Fibroblast of lung (primary cell): Measurements from ENCODE around the gene CAMTA1. TPM values are rescaled to one million over a fixed set of nuclear protein-coding genes. Genes with fewer than 3 reads are reported as not detected.
"Not testable (repeated sequence)": the region's sequence is repeated elsewhere in the genome, so short reads cannot be mapped to it uniquely, and the experiment has no call there.

ENCODE experiments used
- DNase-seq, 2 donors: peaks; one replicate each; pipeline versions ENCODE4 v3.0.0 to v3.0.0-alpha.2; 2010; ENCODE audit warnings: low read depth in 2 of 2
- H2AFZ ChIP-seq: 2 replicates; pipeline ENCODE4 v1.5.1; 2012; ENCODE audit warnings: low read length, control low read depth, inconsistent platforms
- H3K27ac ChIP-seq: 2 replicates; pipeline ENCODE4 v1.5.1; 2011; ENCODE audit warnings: low read length, control low read depth; ENCODE audit not compliant: insufficient read depth
- H3K27me3 ChIP-seq: 2 replicates; pipeline ENCODE4 v1.5.1; 2011; ENCODE audit warnings: mild to moderate bottlenecking, low read length; ENCODE audit not compliant: control insufficient read depth, insufficient read depth
- H3K36me3 ChIP-seq: 2 replicates; pipeline ENCODE4 v1.5.1; 2011; ENCODE audit warnings: low read length; ENCODE audit not compliant: control insufficient read depth, insufficient read depth
- H3K4me1 ChIP-seq: 2 replicates; pipeline ENCODE4 v1.5.1; 2011; ENCODE audit warnings: low read length; ENCODE audit not compliant: control insufficient read depth, insufficient read depth; ENCODE audit errors: extremely low read depth
- H3K4me2 ChIP-seq: 2 replicates; pipeline ENCODE4 v1.5.1; 2011; ENCODE audit warnings: low read length, control low read depth; ENCODE audit not compliant: insufficient read depth; ENCODE audit errors: extremely low read depth
- H3K4me3 ChIP-seq, 4 experiments: fragments of 200-600 bp in 1 of 4; sonication (generic) in 1 of 4; replicated peaks in 1 of 4; 2 replicates each; pipeline ENCODE4 v1.5.1; 2011 to 2016; ENCODE audit warnings: low read length in 4 of 4, low read depth in 3 of 4, mild to moderate bottlenecking in 3 of 4, control low read depth in 2 of 4, inconsistent platforms in 1 of 4, mixed read lengths in 1 of 4; ENCODE audit not compliant: insufficient read depth in 1 of 4; ENCODE audit errors: control extremely low read depth in 1 of 4
- H3K79me2 ChIP-seq: 2 replicates; pipeline ENCODE4 v1.5.1; 2012; ENCODE audit warnings: mild to moderate bottlenecking, low read length, inconsistent platforms; ENCODE audit not compliant: control insufficient read depth, insufficient read depth
- H3K9ac ChIP-seq: 2 replicates; pipeline ENCODE4 v1.5.1; 2011; ENCODE audit warnings: mild to moderate bottlenecking, low read length, control low read depth; ENCODE audit not compliant: insufficient read depth
- H3K9me3 ChIP-seq: 2 replicates; pipeline ENCODE4 v1.5.1; 2012; ENCODE audit warnings: low read depth, low read length; ENCODE audit not compliant: control insufficient read depth, insufficient read depth
- H4K20me1 ChIP-seq: 2 replicates; pipeline ENCODE4 v1.5.1; 2011; ENCODE audit warnings: low read length; ENCODE audit not compliant: control insufficient read depth, insufficient read depth; ENCODE audit errors: extremely low read depth
- EZH2 ChIP-seq: IDR thresholded peaks from 2 replicates; pipeline ENCODE4 v1.5.1; 2012; ENCODE audit warnings: low read length, control low read depth, mild to moderate bottlenecking; ENCODE audit errors: missing control alignments
- polyA plus RNA-seq, 2 donors: library from polyadenylated mRNA; depleted of rRNA in 1 of 2; stranded (reverse) in 1 of 2; unstranded in 1 of 2; fragments of >200 nt; gene quantifications; 2 replicates each; pipeline ENCODE4 v1.2.1, GENCODE V29; 2011 to 2012; ENCODE audit warnings: missing spikeins in 1 of 2
- total RNA-seq: library from RNA; depleted of rRNA; stranded (reverse); fragments of >200 nt; gene quantifications from 2 replicates; pipeline ENCODE4 v1.2.1, GENCODE V29; 2014
- TF ChIP-seq, protein P1 (sequence below), 2 donors: IDR thresholded peaks in 1 of 2; conservative IDR thresholded peaks in 1 of 2; 1 replicate in 1 of 2; 2 replicates in 1 of 2; pipeline ENCODE4 v1.5.1; 2011 to 2012; ENCODE audit warnings: low read length in 2 of 2, control low read depth in 1 of 2, inconsistent platforms in 1 of 2, low read depth in 1 of 2, mild to moderate bottlenecking in 1 of 2

CAMTA1 gene
- total and polyA plus RNA-seq, 2 donors (not counting 1 experiment from before 2014, with no cell fraction given): 47.6 to 86.0 TPM

DNA sequence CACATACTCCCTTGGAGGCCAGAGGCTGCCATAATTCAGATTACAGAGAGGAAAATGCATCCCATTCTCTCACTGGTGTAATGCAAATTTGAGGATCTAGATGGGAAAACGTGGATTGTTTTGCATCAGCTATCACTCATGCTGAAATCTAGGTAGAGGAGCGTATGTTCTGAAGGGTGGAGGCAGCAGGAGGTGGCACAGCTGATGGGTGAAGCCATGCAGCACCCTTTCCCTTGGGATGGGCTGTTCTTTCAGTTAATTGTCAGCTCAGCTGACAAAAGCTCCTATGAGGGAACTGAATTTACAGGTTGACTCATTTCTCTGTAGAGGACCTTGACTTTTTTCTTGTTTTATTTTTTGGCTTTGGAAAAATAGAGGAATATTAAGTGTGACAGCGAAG lies 41.8 kb downstream of the CAMTA1 start:
- Histone ChIP-seq H3K36me3 (no peaks in the 10 kb centered on the region), H3K27me3 (no peaks in the 10 kb centered on the region), H3K9ac (no peak overlapping the region), H3K4me2 (no peak overlapping the region), H4K20me1 (no peaks in the 10 kb centered on the region), H3K9me3 (no peaks in the 10 kb centered on the region), H3K79me2 (no peaks in the 10 kb centered on the region), H2AFZ (no peak overlapping the region), H3K4me3 (no peak overlapping the region), H3K4me1 (no peaks in the 10 kb centered on the region), H3K27ac (no peak overlapping the region)
- DNase-seq: no peak
- TF ChIP-seq, protein P1, sequence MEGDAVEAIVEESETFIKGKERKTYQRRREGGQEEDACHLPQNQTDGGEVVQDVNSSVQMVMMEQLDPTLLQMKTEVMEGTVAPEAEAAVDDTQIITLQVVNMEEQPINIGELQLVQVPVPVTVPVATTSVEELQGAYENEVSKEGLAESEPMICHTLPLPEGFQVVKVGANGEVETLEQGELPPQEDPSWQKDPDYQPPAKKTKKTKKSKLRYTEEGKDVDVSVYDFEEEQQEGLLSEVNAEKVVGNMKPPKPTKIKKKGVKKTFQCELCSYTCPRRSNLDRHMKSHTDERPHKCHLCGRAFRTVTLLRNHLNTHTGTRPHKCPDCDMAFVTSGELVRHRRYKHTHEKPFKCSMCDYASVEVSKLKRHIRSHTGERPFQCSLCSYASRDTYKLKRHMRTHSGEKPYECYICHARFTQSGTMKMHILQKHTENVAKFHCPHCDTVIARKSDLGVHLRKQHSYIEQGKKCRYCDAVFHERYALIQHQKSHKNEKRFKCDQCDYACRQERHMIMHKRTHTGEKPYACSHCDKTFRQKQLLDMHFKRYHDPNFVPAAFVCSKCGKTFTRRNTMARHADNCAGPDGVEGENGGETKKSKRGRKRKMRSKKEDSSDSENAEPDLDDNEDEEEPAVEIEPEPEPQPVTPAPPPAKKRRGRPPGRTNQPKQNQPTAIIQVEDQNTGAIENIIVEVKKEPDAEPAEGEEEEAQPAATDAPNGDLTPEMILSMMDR (conservative IDR thresholded peaks at IDR 0.05 in 1 of 2, IDR thresholded peaks at IDR 0.05 in 1 of 2; ENCODE audit: low read depth in 1 of 2, low read length in 2 of 2): no peak

DNA sequence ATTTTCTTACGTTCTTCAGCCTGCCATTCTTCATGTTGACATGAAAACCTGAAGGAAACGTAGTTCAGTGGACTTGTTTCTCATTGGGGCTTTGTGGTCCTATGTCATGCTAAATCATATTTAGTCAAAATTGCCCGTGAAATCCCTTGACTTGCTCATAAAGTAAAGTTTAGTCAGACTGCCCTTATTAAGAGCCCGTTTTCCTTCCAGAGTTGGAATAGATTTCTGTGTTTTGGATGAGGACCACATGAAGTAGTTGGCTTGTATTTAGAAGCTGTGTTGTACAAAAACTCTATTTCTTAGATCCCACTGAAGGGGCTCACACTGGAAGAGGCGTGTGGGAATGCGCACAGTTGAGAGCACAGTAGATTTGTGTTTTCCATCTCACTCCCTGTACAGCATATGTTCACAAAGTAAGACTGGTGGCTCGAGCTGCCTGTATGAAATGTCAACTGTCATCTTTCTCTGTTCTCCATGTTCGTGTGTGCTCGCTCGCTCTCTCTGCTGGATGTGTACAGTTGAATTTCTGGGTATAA lies 42.4 kb downstream of the CAMTA1 start:
- no peaks in the 10 kb centered on the region for H3K4me1 ChIP-seq
- H3K9ac ChIP-seq: no peak overlapping the region
- no peaks in the 10 kb centered on the region for H3K27me3 ChIP-seq
- H3K36me3 ChIP-seq: no peaks in the 10 kb centered on the region
- H3K4me2 ChIP-seq: no peak overlapping the region
- no peak overlapping the region for H2AFZ ChIP-seq
- H3K9me3 ChIP-seq: no peaks in the 10 kb centered on the region
- no peaks in the 10 kb centered on the region for H3K79me2 ChIP-seq
- no peak overlapping the region for H3K27ac ChIP-seq
- no peak for DNase-seq
- H3K4me3 ChIP-seq: no peak overlapping the region
- TF ChIP-seq EZH2: no peak
- TF ChIP-seq, protein P1 (conservative IDR thresholded peaks at IDR 0.05 in 1 of 2, IDR thresholded peaks at IDR 0.05 in 1 of 2; ENCODE audit: low read depth in 1 of 2, low read length in 2 of 2): no peak
- no peaks in the 10 kb centered on the region for H4K20me1 ChIP-seq

DNA sequence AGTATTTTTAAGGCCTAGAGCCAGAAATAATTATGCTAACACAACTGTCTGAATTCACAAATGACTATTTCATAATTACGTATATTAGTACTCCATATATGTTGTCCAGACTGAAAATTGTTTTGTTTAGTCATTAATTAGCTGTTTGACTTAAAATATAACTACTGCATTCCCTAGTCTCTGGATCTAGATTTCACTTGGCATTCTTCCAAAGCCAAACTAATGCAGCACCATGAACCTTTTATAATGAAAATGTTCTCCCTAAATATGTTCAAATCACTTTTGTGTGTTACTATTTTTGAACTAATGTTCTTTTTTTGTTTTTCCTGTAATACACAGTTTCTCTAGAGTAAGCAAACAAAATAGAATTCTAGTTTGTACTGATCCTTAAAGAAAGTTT lies 46.1 kb downstream of the CAMTA1 start:
- Histone ChIP-seq H3K79me2 (no peaks in the 10 kb centered on the region), H3K27me3 (no peaks in the 10 kb centered on the region), H3K9me3 (no peaks in the 10 kb centered on the region), H4K20me1 (no peaks in the 10 kb centered on the region), H3K4me1 (no peaks in the 10 kb centered on the region), H2AFZ (no peak overlapping the region), H3K36me3 (no peaks in the 10 kb centered on the region), H3K4me3 (no peak overlapping the region), H3K4me2 (no peak overlapping the region), H3K27ac (no peak overlapping the region), H3K9ac (no peak overlapping the region)
- DNase-seq: peak in 1 of 2 donors; percentile 36
- TF ChIP-seq EZH2: no peak
- TF ChIP-seq, protein P1 (conservative IDR thresholded peaks at IDR 0.05 in 1 of 2, IDR thresholded peaks at IDR 0.05 in 1 of 2; ENCODE audit: low read depth in 1 of 2, low read length in 2 of 2): no peak

GRCh38 chr1:6832006-6832405 lies 46.8 kb downstream of the CAMTA1 start:
- not testable (repeated sequence) for DNase-seq, H2AFZ ChIP-seq, H3K79me2 ChIP-seq

More at GRCh38 chr1:6832006-6832405, 46.8 kb downstream of the CAMTA1 start:
- H3K36me3 ChIP-seq, H3K4me2 ChIP-seq, H3K9me3 ChIP-seq, H4K20me1 ChIP-seq, H3K4me3 ChIP-seq, H3K27ac ChIP-seq, H3K4me1 ChIP-seq, H3K9ac ChIP-seq, H3K27me3 ChIP-seq: not testable (repeated sequence)
